GM19193 (cell line): ENCODE results near the gene TSKU.

Experiments used
- POLR2A ChIP-seq: IDR thresholded peaks from 4 replicates; pipeline ENCODE4 v1.6.1; 2011; ENCODE audit not compliant: insufficient read depth, insufficient read length; ENCODE audit errors: extremely low read depth

The TSKU gene

DNA sequence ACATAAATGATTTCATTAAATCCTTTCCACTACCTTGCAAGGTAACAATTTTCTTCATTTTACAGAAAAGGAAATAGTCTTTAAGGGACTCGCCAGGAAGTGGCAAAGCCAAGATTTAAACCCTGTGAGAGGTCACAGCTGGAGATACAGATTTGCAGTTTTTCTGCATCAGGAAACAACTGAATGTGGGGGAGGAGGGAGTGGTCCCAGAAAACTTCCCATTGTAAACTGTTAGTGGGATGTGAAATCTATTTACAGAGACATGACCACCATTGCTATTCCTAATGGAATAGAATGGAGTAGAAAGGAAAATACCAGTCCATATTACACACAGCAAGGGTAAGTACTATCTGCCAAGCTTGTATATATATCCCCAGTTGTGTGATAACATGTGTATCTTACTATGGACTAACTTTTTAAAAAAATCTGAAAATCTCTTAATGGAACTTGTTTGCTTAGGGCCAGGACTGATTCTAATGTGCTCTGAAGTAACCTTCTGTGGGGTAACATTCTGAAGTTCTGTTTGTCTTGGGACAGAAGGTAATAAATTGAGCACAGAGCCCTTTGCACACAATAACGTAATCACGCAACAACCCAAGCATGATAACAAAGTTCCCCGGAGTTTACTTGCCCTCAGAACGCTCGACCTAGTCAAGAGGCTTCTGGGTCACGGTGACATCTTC lies 10.9 kb upstream of the TSKU start:
- no peak for TF ChIP-seq POLR2A

DNA sequence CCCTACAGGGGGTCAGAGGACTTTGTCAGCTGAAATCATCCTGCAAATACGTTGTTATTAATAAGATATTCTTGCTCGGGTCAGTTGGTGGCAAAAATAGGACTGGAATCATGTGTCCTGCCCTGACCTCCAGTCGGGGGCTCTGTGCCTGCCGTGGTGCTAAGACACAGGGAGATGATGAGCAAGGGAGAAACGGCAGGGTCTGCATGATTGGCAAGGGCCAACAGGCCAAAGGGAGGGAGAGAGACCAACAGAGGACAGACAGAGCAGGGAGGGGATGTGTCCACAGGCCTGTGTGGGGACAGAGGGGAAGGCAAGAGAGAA lies 10.4 kb upstream of the TSKU start:
- no peak for TF ChIP-seq POLR2A

DNA sequence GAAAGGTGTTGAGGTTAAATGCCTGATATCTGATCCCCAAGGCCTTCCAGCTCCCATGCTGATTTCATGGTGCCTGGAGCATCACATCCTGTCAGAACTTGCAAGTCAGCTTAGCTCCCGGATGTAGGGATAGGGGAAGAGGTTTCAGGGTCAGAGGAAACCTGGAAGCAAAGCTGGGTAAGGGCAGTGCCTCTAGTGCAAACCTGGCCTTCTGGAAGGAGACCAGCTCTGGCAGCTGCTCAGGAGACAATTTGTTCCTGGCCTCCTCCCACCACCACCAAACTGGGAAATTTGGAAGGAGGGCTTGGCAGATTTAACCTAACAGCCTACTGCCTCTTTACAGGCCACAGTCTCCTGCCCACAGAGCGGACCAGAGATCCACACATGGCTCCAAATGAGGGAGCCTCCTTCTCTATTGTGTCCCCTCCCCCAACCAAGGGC lies 9.2 kb upstream of the TSKU start:
- no peak for TF ChIP-seq POLR2A

DNA sequence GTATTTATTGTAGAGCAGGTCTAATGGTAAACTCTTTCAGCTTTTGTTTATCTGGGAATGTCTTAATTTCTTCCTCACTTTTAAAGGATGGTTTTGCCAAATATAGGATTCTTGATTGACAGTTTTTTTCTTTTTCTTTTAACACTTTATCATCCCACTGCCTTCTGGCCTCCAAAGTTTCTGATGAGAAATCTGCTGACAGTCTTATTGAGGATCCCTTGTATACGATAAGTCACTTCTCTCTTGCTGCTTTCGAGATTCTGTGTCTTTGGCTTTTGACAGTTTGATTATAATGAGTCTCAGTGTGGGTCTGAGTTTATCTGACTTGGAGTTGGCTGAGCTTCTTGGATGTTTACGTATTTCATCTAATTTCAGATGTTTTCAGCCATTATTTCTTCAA lies 6.7 kb upstream of the TSKU start:
- TF ChIP-seq POLR2A: no peak

DNA sequence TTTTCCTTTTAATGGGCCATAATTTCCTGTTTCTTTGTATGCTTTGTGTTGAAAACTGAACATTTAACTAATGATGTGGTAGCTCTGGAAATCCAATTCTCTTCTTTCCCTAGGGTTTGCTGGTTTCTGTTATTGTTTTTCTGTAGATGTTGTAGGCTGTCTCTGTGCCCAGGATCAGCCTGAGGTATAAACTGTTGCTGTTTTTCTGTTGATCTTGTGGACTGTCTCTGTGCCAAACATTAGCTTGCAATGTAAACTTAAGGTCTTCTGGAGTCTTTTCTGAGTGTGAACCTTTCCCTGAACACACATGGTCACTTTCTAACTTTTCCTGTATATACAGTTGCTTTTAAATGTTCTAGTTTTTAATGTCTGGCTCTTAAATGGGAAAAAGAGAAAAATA lies 5.9 kb upstream of the TSKU start:
- no peak for TF ChIP-seq POLR2A

DNA sequence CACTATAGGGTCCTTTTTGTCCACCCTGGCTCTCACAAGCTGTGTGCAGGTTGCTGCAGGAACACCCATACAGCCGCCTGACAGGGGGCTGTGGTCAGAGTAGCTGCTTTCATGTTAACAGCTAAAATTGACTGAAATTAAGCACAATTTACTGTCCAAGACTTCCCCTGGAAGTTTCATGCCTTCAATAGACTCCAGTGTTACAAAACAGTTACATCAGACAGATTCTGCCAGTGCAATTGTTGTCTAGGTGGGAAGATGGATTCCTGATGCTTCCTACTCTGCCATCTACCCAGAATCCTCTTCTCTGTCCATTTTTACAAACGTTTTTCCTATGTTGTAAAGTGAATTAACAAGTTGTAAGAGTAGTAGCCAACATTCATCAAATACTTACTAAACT lies 5.3 kb upstream of the TSKU start:
- TF ChIP-seq POLR2A: no peak

DNA sequence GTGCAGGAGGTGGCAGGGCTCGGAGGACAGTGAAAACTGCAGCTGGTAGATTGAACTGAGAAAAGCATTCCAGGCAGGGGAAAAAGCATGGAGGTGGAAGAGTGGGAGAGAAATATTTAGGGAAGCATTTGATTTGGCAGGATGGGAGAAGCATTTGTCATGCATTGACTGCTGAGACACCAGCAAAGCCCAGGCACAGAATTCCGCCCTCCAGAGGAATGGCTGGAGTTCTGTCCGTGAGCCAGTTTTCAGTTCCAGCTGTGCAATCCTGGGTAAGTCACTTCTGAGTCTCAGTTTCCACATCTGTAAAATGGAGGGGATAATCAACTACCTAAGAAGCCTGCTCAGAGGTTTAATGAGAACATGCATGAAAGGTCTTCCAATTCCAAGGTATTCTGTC lies 4.3 kb upstream of the TSKU start:
- no peak for TF ChIP-seq POLR2A

DNA sequence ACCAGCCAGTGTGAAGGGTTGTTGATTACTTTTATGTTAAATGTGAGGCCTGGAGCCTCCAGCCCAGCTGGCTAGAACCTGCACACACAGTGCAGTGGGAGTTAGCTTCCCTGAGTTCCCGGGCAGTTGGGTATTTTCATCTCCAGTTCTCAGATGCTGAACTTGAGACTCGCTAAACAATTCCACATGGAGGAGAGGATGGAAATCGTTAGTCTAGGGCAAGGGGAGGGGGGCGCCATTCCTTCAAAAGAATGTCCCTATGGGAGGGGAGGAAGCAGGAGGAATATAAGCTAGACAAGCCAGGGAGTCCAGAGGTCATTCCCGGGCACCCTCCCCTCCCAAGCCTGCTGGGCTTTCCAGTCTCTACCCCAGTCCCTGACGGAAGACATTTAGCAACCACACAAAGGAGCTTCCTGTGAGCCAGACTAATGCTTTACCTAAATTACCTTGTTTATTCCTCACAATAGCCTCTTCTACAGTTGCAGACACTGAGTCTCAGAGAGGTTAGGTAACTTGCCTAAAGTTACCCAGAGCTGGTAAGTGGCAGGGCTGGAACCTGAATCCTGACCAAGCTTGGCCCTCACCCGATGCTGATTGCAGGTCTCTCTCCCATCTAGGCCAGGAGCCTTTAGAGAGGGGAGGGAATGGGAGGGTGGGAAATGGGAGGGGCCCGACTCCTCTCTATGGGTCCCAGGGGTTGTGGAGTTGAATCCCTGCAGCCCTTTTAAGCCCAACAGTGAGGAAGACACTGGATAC lies 1.9 kb upstream of the TSKU start:
- TF ChIP-seq POLR2A: no peak

DNA sequence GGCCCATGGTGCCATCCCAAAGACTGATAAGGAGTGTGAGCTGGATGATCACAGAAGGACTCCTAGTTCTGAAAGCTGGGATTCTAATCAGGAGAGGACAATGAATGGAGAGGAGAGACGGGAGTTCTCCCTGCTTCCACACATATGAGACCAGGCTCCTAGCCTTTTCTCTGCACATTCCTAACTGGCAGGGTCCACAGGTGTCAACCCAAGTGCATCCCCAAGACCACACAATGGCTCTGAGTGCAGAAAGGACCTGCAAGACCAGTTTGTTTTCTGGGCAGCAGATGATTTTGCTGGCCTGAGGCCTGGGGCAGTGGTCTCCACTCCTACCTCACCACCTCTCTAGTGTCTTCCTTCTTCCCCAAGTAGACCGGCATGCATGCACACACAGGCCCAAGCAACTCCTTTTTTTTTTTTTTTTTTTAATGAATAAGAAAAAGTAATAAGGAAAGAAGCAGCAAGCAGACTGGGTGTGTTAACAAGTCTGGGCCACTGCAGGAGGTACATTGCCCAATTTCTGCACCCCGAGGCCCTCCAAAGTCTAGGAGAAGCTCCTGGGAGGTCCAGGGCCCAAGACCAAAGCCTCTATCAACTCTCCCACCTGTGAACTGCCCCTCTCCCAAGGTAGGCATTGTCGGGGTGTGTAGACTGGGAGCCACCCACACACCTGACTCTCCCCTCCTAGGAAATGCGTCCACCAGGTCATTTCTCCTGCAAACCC lies 1.2 kb upstream of the TSKU start:
- no peak for TF ChIP-seq POLR2A

DNA sequence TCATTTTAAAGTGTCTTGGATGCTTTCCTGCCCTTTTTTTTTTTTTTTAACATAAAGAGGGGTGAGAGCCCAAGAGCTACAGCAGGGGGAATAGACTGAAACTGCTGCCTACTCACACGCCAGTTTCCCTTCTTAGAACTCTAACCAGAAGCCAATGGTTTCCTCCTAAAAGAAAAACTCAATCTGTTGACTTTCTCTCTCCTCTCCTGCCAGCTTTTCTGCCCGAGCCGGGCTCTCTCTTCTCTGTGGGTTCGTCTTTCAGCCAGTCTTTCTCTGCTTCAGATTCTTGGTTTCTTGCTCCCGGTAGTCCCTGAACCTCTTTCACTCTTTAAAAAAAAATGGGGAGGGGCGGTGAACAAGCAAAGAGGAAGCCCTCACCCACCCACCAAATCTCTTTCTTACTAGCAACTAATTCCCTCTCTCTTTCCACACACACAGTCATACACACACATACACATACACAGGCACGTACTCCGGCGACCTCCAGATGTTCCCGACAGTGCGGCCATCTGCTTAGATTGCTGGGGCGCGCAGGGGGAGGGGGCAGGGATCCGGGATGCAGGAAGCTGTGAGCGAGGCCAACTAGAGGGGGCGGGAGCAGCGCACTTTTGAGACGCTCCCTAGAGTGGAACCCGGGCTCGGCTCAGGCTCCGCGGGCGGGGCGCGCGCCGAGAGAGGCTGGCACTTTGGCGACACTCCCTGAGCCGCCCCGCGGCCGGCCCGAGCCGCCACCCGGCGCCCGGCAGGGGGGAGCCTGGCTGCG lies 444 bp upstream of the TSKU start:
- TF ChIP-seq POLR2A: no peak

DNA sequence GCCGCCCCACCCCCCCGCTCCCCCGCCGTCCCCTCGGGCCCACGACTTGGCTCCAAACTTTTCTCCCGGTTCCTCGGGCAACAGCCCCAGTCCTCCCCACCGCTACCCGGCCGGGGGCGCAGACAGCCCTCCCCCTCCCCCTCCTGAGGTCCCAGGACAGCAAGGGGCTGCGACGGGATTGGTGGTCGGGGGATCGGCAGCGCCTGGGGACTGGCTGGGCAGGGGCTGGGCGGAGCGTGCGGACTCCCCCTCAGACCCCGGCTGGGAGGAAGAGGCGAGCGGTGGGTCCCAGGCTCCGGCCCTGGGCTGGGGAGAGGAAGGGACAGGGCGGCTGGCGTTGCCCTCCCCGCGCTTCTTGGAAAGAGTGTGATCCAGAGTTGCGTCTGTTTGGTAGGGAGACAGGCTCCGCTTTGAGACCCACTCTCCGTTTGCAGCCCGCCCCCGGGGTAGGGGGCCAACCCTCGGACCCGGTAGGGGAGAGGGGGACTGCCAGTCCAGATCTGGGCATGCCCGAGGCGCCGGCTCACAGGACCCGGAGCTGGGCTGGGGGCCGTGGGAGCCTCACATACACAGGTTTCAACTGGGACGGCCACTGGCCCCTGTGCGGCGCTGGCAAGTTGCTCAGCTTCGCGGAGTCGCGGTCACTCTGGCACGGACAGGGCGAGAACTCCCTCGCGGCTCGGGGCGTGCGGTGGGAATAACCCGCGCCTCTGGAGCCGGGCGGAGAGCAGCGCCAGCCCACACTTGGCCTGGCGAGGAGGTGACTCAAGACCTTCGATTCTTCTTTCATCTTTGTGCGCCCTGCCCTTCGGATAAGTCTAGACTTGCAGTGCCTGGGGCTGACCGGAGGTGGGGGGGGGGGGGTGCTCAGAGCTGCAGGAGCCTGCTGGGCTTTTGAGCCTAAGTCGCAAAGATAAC lies 999 bp downstream of the TSKU start:
- no peak for TF ChIP-seq POLR2A

DNA sequence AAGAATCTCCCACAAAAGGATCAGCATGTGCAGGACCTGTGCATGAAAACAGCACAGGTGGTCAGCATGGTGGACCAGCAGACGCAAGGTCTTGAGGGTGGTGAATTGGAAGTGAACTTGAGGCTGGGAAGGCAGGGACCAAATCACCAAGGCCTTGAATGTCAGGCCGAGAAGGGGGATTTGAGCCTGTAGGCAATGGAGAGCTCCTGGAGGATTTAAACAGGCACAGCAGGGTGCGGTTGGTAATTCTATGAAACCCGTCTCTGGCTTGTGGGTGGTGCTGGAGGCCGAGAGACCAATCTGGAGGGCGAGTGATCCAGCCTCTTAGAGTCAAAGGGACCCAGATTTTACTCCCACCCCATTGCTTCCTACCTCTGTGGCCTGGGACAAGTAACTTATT lies 2.4 kb downstream of the TSKU start:
- no peak for TF ChIP-seq POLR2A

DNA sequence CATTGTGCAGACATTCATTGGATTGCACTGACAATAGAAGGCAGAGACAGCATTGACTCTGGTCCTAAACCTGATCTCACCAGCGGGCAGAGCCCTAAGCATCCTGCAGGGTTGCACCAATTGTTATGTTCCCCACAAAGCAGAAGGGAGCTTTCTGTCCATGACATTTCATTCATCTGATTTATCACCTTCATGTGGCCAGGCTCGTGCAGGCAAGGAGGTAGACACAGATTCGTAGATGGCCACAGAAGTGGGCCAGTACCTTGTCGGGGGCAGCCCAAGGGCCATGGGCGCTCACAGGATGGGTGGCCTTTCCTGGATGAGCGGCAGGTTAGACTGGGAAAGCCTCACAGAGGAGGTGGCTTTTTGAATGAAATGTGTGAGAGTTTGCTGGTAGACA lies 2.9 kb downstream of the TSKU start:
- TF ChIP-seq POLR2A: no peak

DNA sequence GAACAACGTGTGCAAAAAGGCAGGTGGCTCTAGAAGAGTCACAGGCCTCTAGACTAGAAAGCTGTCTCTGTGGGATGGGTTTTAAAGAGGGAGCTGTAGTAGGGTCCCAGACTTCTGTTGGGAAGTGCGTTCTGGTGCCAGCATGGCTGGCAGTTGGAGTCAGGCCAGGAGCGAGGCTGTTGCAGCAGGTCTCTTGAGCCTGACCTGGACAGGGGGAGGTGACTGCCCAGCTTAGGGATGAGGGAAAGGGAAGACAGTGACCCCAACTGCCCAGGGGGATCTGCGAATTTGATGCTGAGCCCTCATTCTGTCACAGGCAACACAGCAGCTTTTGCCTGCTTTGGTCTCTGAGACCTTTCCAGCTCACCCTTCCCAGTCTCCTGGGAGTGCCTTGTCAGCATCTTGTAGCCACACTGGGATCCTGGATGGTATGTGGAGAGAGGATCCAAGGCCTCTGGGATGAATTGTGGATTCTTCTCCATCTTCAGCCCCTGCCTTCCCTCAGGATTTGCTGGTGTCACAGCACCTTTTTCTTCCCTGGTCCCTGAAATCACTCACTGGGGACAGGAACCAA lies 3.4 kb downstream of the TSKU start:
- no peak for TF ChIP-seq POLR2A
